ENCODE measurements around the gene EMC1.

GRCh38 chr1:19210772-19211549 is 40.4 kb downstream of the EMC1 start:
- TF ChIP-seq USF2 (IDR thresholded peaks at IDR 0.05; ENCODE audit: borderline replicate concordance, low read depth, low read length) = no peak
- no peak for TF ChIP-seq RAD21 (IDR thresholded peaks at IDR 0.05; ENCODE audit: low read length)
- no peak for TF ChIP-seq CTCF (IDR thresholded peaks at IDR 0.05)
- no peak for TF ChIP-seq RXRA (IDR thresholded peaks at IDR 0.05; ENCODE audit: borderline replicate concordance, low read depth)
- TF ChIP-seq CHD2 (IDR thresholded peaks at IDR 0.05; ENCODE audit: low read length, partially characterized antibody) = no peak
- TF ChIP-seq REST (IDR thresholded peaks at IDR 0.05; ENCODE audit: low read depth, low read length) = no peak
- no peak for TF ChIP-seq FOSL2 (IDR thresholded peaks at IDR 0.05; ENCODE audit: borderline replicate concordance, low read depth)
- TF ChIP-seq MXI1 (IDR thresholded peaks at IDR 0.05; ENCODE audit: low read depth, low read length) = no peak
- TF ChIP-seq EP300 (IDR thresholded peaks at IDR 0.05; ENCODE audit: borderline replicate concordance in 1 of 2, low read depth in 1 of 2, low read length in 1 of 2) = no peak
- TF ChIP-seq YY1 (IDR thresholded peaks at IDR 0.05; ENCODE audit: low read depth) = no peak
- TF ChIP-seq MAX (IDR thresholded peaks at IDR 0.05; ENCODE audit: low read depth) = no peak
- no peak for TF ChIP-seq TCF12 (IDR thresholded peaks at IDR 0.05)
- TF ChIP-seq POLR2AphosphoS5 (IDR thresholded peaks at IDR 0.05; ENCODE audit: low read depth, low read length) = no peak
- TF ChIP-seq EZH2phosphoT487 (IDR thresholded peaks at IDR 0.05; ENCODE audit: borderline replicate concordance, low read depth) = no peak

All from SK-N-SH (cell line).